Measurements from ENCODE around the gene MAP10.

MAP10 gene

GRCh38 chr1:232793944-232794343 lies 11.3 kb upstream of the MAP10 start (continued):
- TF ChIP-seq, protein P1, sequence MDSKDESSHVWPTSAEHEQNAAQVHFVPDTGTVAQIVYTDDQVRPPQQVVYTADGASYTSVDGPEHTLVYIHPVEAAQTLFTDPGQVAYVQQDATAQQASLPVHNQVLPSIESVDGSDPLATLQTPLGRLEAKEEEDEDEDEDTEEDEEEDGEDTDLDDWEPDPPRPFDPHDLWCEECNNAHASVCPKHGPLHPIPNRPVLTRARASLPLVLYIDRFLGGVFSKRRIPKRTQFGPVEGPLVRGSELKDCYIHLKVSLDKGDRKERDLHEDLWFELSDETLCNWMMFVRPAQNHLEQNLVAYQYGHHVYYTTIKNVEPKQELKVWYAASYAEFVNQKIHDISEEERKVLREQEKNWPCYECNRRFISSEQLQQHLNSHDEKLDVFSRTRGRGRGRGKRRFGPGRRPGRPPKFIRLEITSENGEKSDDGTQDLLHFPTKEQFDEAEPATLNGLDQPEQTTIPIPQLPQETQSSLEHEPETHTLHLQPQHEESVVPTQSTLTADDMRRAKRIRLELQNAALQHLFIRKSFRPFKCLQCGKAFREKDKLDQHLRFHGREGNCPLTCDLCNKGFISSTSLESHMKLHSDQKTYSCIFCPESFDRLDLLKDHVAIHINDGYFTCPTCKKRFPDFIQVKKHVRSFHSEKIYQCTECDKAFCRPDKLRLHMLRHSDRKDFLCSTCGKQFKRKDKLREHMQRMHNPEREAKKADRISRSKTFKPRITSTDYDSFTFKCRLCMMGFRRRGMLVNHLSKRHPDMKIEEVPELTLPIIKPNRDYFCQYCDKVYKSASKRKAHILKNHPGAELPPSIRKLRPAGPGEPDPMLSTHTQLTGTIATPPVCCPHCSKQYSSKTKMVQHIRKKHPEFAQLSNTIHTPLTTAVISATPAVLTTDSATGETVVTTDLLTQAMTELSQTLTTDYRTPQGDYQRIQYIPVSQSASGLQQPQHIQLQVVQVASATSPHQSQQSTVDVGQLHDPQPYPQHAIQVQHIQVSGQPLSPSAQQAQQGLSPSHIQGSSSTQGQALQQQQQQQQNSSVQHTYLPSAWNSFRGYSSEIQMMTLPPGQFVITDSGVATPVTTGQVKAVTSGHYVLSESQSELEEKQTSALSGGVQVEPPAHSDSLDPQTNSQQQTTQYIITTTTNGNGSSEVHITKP (tag by site-specific recombination; IDR thresholded peaks at IDR 0.05) = 0 out of 2 replicates have a peak, but pooled peaks have one; percentile 27
- TF ChIP-seq ZNF48 (tag by site-specific recombination; IDR thresholded peaks at IDR 0.05) (no peak), GLIS1 (tag by site-specific recombination; IDR thresholded peaks at IDR 0.05) (peak; percentile 87), MZF1 (tag by site-specific recombination; IDR thresholded peaks at IDR 0.05; ENCODE audit: borderline replicate concordance) (peak; percentile 94; the same call in 1 of the 2 replicates), ZNF10 (tag by site-specific recombination; IDR thresholded peaks at IDR 0.05) (peak; percentile 21; the same call in 1 of the 2 replicates), ZNF501 (tag by site-specific recombination; IDR thresholded peaks at IDR 0.05) (peak; percentile 90), PRDM6 (tag by site-specific recombination; IDR thresholded peaks at IDR 0.05) (peak; percentile 90), ZNF830 (tag by site-specific recombination; IDR thresholded peaks at IDR 0.05; ENCODE audit: low read depth) (no peak), ZNF600 (tag by site-specific recombination; IDR thresholded peaks at IDR 0.05) (peak; percentile 82; the same call in 1 of the 2 replicates), PRDM1 (tag by site-specific recombination; IDR thresholded peaks at IDR 0.05) (no peak), ZNF654 (tag by site-specific recombination; IDR thresholded peaks at IDR 0.05; ENCODE audit: low read depth) (no peak; the same call in 1 of the 2 replicates), ZBTB17 (tag by site-specific recombination; IDR thresholded peaks at IDR 0.05) (peak; percentile 62), ZNF138 (tag by site-specific recombination; IDR thresholded peaks at IDR 0.05; ENCODE audit: borderline replicate concordance) (no peak), SP7 (tag by site-specific recombination; IDR thresholded peaks at IDR 0.05) (peak; percentile 90), ZNF398 (tag by site-specific recombination; IDR thresholded peaks at IDR 0.05) (peak; percentile 49), ZNF596 (tag by site-specific recombination; IDR thresholded peaks at IDR 0.05) (peak; percentile 71), FEZF1 (tag by site-specific recombination; IDR thresholded peaks at IDR 0.05) (peak; percentile 99), SCRT2 (tag by site-specific recombination; IDR thresholded peaks at IDR 0.05) (no peak), ZNF664 (tag by site-specific recombination; IDR thresholded peaks at IDR 0.05) (no peak; the same call in none of the 2 replicates), PATZ1 (tag by site-specific recombination; IDR thresholded peaks at IDR 0.05) (peak; percentile 56; the same call in 1 of the 2 replicates), ZNF544 (tag by site-specific recombination; IDR thresholded peaks at IDR 0.05) (no peak), HIC1 (tag by site-specific recombination; IDR thresholded peaks at IDR 0.05) (0 out of 2 replicates have a peak, but pooled peaks have one; percentile 19), ZSCAN23 (tag by site-specific recombination; IDR thresholded peaks at IDR 0.05) (peak; percentile 54; the same call in 1 of the 2 replicates), ZFP41 (tag by site-specific recombination; IDR thresholded peaks at IDR 0.05; ENCODE audit: borderline replicate concordance) (no peak), ZNF248 (tag by site-specific recombination; IDR thresholded peaks at IDR 0.05) (no peak)
- TF ChIP-seq, protein P2, sequence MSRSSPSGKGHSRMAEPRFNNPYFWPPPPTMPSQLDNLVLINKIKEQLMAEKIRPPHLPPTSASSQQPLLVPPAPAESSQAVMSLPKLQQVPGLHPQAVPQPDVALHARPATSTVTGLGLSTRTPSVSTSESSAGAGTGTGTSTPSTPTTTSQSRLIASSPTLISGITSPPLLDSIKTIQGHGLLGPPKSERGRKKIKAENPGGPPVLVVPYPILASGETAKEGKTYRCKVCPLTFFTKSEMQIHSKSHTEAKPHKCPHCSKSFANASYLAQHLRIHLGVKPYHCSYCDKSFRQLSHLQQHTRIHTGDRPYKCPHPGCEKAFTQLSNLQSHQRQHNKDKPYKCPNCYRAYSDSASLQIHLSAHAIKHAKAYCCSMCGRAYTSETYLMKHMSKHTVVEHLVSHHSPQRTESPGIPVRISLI (tag by site-specific recombination; IDR thresholded peaks at IDR 0.05) = no peak
- TF ChIP-seq, protein P3, sequence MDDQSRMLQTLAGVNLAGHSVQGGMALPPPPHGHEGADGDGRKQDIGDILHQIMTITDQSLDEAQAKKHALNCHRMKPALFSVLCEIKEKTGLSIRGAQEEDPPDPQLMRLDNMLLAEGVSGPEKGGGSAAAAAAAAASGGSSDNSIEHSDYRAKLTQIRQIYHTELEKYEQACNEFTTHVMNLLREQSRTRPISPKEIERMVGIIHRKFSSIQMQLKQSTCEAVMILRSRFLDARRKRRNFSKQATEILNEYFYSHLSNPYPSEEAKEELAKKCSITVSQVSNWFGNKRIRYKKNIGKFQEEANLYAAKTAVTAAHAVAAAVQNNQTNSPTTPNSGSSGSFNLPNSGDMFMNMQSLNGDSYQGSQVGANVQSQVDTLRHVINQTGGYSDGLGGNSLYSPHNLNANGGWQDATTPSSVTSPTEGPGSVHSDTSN (CRISPR knock-in tag; IDR thresholded peaks at IDR 0.05) = no peak
